ENCODE results near the gene RBM15. TPM values are rescaled to one million over a fixed set of nuclear protein-coding genes. Genes with fewer than 3 reads are reported as not detected.

RBM15 gene
- total RNA-seq, 1 experiment from 2014 or later = 44.0 TPM

- Histone ChIP-seq H3K4me1 (ENCODE audit: control insufficient read depth in 1 of 2, insufficient read depth in 2 of 2, low read length in 2 of 2) (peaks cover 6% of the 10 kb centered on the region in 2 experiments; a peak in 2 of 4 replicates), H3K9me3 (ENCODE audit: control insufficient read depth in 1 of 2, insufficient read depth in 1 of 2, low read depth in 1 of 2, low read length in 2 of 2) (no peaks in the 10 kb centered on the region), H3K79me2 (ENCODE audit: insufficient read depth, low read length) (peaks cover 98% of the 10 kb centered on the region), H3K4me2 (ENCODE audit: low read length) (no peak overlapping the region), H3K4me3 (replicated peaks in 1 of 2; ENCODE audit: low read depth in 1 of 2, low read length in 2 of 2) (no peak overlapping the region), H4K20me1 (ENCODE audit: insufficient read depth) (peaks cover 10% of the 10 kb centered on the region; the same call in 1 of the 2 replicates), H2AFZ (ENCODE audit: low read depth, low read length, poor library complexity, severe bottlenecking) (no peak overlapping the region), H3K9me2 (ENCODE audit: insufficient read depth) (no peaks in the 10 kb centered on the region), H3K27me3 (ENCODE audit: insufficient read depth, low read length) (no peaks in the 10 kb centered on the region), H3K36me3 (ENCODE audit: control insufficient read depth in 1 of 2, insufficient read depth in 2 of 2, low read length in 2 of 2) (peaks cover 12 to 17% of the 10 kb centered on the region in 2 experiments; a peak in 2 of 4 replicates), H3K27ac (ENCODE audit: low read depth, low read length) (no peak overlapping the region), H3K9ac (ENCODE audit: low read length) (no peak overlapping the region)
- no peak for DNase-seq (ENCODE audit: low read depth, low spot score)
- ATAC-seq = no peak
- no TSS peak for BruUV-seq (replicated peaks)
- RAD21 ChIA-PET (ENCODE audit: low non-redundant PET in 1 of 2, low total read pairs in 2 of 2, uncharacterized antibody in 2 of 2, unreplicated experiment in 2 of 2) = no interaction called here
- intact Hi-C loops (cut with micrococcal nuclease) = no loop called here
- TF ChIP-seq FOSL1 (IDR thresholded peaks at IDR 0.05; ENCODE audit: low read depth) (peak; percentile 26; the same call in 1 of the 2 replicates), ATF3 (IDR thresholded peaks at IDR 0.05) (no peak)
- POLR2A ChIA-PET = no interaction called here
- CTCF ChIA-PET = no interaction called here
These were observed 17.2 kb downstream of the RBM15 start for GRCh38 chr1:110356379-110356778.

GRCh38 chr1:110360431-110360830 lies 21.3 kb downstream of the RBM15 start:
- Histone ChIP-seq H3K9me2 (ENCODE audit: insufficient read depth) (no peaks in the 10 kb centered on the region), H2AFZ (ENCODE audit: low read depth, low read length, poor library complexity, severe bottlenecking) (no peak overlapping the region), H3K4me1 (ENCODE audit: control insufficient read depth in 1 of 2, insufficient read depth in 2 of 2, low read length in 2 of 2) (peaks cover 6% of the 10 kb centered on the region in 2 experiments; a peak in 2 of 4 replicates), H3K27ac (ENCODE audit: low read depth, low read length) (no peak overlapping the region), H3K9me3 (ENCODE audit: control insufficient read depth in 1 of 2, insufficient read depth in 1 of 2, low read depth in 1 of 2, low read length in 2 of 2) (no peaks in the 10 kb centered on the region), H3K79me2 (ENCODE audit: insufficient read depth, low read length) (peaks cover 99% of the 10 kb centered on the region), H3K4me3 (replicated peaks in 1 of 2; ENCODE audit: low read depth in 1 of 2, low read length in 2 of 2) (no peak overlapping the region), H3K9ac (ENCODE audit: low read length) (no peak overlapping the region), H3K27me3 (ENCODE audit: insufficient read depth, low read length) (no peaks in the 10 kb centered on the region), H4K20me1 (ENCODE audit: insufficient read depth) (no peaks in the 10 kb centered on the region), H3K36me3 (ENCODE audit: control insufficient read depth in 1 of 2, insufficient read depth in 2 of 2, low read length in 2 of 2) (peaks cover 17 to 20% of the 10 kb centered on the region in 2 experiments; a peak in 3 of 4 replicates), H3K4me2 (ENCODE audit: low read length) (no peak overlapping the region)
- no peak for DNase-seq (ENCODE audit: low read depth, low spot score)
- no TSS peak for BruUV-seq (replicated peaks)
- intact Hi-C loops (cut with micrococcal nuclease) = no loop called here
- POLR2A ChIA-PET = interaction anchor here (0.8 kb wide), 1 partner anchor 22 kb away, joined by 4 read pairs; the partner anchor contains the start of gene RBM15
- no peak for TF ChIP-seq JUND (IDR thresholded peaks at IDR 0.05)
- TF ChIP-seq MAX (IDR thresholded peaks at IDR 0.05) = no peak
- no peak for TF ChIP-seq SIN3A (IDR thresholded peaks at IDR 0.05; ENCODE audit: low read depth)
- TF ChIP-seq POLR2A (IDR thresholded peaks at IDR 0.05; ENCODE audit: borderline replicate concordance, extremely low read depth, insufficient read depth, insufficient read length) = no peak
- TF ChIP-seq YY1 (IDR thresholded peaks at IDR 0.05; ENCODE audit: extremely low read depth, insufficient replicate concordance, low read depth, low read length) = no peak
- no peak for TF ChIP-seq CBX3 (IDR thresholded peaks at IDR 0.05; ENCODE audit: low read depth)
- no peak for TF ChIP-seq FOSL1 (IDR thresholded peaks at IDR 0.05; ENCODE audit: low read depth)
- TF ChIP-seq RAD21 (IDR thresholded peaks at IDR 0.05; ENCODE audit: low read depth) = no peak
- TF ChIP-seq EZH2 (IDR thresholded peaks at IDR 0.05) = no peak
- TF ChIP-seq EGR1 (IDR thresholded peaks at IDR 0.05; ENCODE audit: low read depth) = no peak
- no peak for TF ChIP-seq REST (IDR thresholded peaks at IDR 0.05; ENCODE audit: low read depth)
- no peak for TF ChIP-seq ATF3 (IDR thresholded peaks at IDR 0.05)
- no peak for TF ChIP-seq ZBTB33 (IDR thresholded peaks at IDR 0.05; ENCODE audit: extremely low read depth, insufficient replicate concordance, low read length)
- TF ChIP-seq SP1 (IDR thresholded peaks at IDR 0.05; ENCODE audit: low read depth) = no peak
- no peak for TF ChIP-seq CEBPB (IDR thresholded peaks at IDR 0.05; ENCODE audit: low read depth)
- no peak for ATAC-seq
- RAD21 ChIA-PET (ENCODE audit: low non-redundant PET in 1 of 2, low total read pairs in 2 of 2, uncharacterized antibody in 2 of 2, unreplicated experiment in 2 of 2) = no interaction called here
- CTCF ChIA-PET = no interaction called here
